IPS-11a (cell line): ENCODE measurements around the gene CPSF4.
"Not testable (repeated sequence)": the region's sequence is repeated elsewhere in the genome, so short reads cannot be mapped to it uniquely, and the experiment has no call there.

Experiments used
- H3K4me3 ChIP-seq: one replicate; pipeline ENCODE4 v1.5.1; 2013; ENCODE audit warnings: low read depth, low read length, control low read depth

The CPSF4 gene

DNA sequence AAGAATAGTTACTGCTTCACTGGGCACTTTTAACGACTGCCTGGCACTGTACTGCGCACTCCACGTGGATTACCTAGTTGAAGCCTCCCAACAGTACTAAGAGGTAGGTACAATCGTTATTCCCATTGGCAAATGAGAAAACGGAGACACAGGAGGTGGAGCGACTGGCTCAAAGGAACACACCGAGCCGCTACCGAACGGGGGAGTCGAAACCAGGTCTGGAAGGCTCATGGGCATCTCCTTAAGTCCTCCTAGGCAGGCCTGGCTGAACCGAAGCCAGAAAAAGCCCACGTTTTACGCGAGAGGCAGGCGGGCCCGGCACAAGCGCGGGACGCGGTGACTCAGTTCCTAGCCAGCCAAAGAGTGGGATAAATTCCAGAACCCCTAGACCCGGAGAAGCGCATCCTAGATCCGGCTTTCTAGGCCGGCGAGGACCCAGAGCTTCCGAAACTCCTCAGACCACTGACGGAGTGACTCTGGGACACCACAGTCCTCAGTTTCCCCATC lies 30.8 kb upstream of the CPSF4 start:
- H3K4me3 ChIP-seq, result peak overlapping the region; percentile 85

DNA sequence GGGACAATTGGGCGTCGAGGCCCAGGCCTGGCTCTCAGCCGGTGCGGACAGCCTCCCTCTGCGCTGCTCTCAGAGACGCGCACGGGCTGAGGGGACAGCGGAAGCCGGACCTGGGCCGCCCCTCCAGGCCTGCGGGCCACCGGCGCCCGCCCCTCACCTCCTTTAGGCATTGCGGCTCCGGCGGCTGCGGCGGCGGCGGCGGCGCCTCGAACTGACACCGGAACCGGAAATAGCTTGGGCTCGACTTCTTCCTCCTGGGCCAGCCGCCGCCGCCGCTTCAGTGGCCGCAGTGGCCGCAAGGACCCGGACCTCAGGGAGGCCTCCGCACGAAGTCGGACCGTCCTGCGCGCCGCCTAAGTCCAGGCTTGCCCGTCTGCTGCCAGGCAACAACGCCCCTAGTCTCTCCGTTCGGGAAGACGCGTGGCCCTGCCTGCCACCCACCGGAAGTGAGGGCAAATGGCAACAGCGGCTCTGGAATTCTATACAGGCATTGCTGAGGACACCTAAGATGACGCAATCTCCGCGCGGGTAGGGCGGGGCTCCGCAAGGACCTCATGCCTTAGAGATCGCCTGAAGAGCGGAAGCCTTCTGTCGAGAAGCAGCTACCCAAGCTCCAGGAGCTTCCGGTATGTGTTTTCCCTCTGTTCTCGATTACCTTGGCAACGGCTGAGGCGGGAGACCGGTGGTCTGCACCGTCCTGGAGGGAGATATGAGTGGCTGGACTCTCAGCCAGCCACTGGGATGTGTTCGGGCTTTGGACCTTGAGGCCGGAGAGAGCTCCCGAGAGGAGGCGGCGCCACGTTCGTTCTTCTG lies 30.2 kb upstream of the CPSF4 start, which contains the start of the genes BUD31 and PDAP1:
BUD31 (plus strand) TSS at position 591 of the 813 bp plus-strand sequence. CDS start 2,124 bp downstream, outside the sequence.
PDAP1 (minus strand) TSS at position 219 of the 813 bp plus-strand sequence; CDS start at position 170, 49 bp downstream.
- peak within 1 kb of the TSS; percentile 85 for H3K4me3 ChIP-seq

GRCh38 chr7:99409192-99409572 lies 29.6 kb upstream of the CPSF4 start:
- peak overlapping the region; percentile 85 for H3K4me3 ChIP-seq

DNA sequence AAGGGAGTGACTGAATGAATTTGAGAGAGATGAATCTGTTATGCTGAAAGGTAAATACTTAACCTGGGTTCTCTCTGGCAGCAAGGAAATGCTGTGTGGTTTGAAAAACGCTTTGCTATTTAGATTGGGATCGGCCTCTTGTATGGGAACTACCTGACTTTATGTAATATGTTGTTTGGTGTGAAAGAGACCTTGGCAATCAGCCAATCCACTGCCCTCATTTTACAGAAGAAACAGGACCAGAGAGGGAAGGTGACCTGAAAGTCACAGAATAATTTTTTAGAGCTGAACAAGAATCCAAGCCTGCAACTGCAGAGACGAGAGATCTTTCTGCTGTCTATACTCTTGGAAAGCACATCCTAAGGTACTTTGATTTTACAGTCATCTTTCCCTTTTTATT lies 28.9 kb upstream of the CPSF4 start:
- H3K4me3 ChIP-seq, result peak overlapping the region; percentile 85

DNA sequence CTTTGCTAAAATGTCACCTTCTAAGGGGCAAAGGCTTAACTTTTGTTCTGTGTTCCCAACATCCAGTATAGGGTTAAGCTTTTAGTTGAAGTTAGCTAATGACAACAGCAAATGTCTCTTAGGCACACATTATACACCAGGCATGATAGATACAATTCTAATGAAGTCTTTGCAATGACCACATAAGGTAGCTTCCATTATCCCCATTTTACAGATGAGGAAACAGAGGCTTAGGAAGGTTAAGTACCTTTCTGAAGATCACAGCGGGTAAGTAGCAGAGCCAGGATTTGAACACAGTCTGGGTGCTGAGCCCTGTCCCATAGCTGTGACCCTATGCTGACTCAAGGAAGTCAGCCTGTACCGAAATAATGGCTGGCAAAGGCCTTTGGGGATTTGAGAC lies 28.1 kb upstream of the CPSF4 start:
- H3K4me3 ChIP-seq, result no peak overlapping the region

DNA sequence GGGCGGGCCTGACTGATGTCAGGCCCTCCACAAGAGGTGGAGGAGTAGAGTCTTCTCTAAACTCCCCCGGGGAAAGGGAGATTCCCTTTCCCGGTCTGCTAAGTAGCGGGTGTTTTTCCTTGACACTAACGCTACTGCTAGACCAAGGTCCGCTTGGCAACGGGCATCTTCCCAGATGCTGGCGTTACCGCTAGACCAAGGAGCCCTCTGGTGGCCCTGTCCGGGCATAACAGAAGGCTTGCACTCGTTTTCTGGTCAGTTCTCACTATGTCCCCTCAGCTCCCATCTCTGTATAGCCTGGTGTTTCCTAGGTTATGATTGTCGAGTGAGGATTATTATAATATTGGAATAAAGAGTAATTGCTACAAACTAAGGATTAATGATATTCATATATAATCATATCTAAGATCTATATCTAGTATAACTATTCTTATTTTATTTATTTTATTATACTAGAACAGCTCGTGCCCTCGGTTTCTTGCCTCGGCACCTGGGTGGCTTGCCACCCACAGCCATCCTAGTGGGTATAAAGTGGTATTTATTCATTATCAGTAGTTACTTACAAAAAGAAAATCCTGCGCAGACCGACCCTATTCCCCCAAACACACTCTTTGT lies 23.1 kb upstream of the CPSF4 start:
- not testable (repeated sequence) for H3K4me3 ChIP-seq

- H3K4me3 ChIP-seq, result no peak overlapping the region
These were observed 20.5 kb upstream of the CPSF4 start for GRCh38 chr7:99418260-99418659.

DNA sequence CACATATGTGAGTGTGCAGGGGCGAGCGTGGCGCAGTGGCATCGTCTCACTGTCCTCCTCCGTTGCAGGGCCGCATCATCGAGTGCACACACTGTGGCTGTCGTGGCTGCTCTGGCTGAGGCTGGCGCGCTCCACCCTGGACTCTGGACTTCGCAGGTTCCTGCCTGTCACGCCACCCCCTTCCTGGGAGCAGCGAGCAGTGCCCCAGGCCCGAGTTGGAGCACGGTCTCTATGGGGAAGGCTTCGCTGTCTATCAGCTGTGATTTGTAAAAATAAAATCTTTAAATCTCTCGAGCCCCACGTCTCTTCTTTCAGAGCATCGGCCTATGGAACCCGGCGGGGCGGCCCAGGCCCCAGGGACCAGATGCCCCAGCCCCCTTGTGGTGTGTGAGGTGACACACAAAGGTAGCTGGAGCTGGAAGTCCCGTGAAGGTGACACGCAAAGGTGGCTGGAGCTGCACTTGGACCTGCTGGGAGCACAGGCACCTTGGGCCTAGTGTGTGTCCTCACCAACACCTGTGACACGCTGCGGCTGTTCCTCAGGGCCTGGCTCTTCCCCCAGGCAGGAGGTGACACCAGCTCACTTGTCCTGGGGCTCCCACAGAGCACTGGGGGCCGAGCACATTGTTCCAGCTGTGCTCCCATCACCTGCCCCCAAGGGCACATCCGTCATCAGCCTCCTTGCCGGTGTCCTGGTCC lies 19.3 kb upstream of the CPSF4 start:
- H3K4me3 ChIP-seq, result no peak overlapping the region

- no peak overlapping the region for H3K4me3 ChIP-seq
These were observed 18.5 kb upstream of the CPSF4 start for GRCh38 chr7:99420213-99420612.

DNA sequence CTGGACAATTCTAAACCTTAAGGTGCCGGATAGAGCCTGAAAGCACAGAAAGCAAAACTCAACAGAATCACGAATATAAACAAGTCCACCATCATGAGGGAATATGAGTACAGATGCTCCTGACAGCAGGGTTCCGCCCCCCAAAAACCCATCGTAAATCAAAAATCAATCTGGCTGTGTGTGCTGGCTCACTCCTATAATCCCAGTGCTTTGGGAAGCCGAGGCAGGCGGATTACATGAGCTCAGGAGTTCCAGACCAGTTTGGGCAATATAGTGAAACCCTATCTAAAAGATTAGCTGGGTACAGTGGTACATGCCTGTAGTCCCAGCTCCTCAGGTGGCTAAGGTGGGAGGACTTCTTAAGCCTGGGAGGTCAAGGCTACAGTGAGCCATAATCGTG lies 17.8 kb upstream of the CPSF4 start:
- no peak overlapping the region for H3K4me3 ChIP-seq

GRCh38 chr7:99422186-99422585 lies 16.6 kb upstream of the CPSF4 start:
- no peak overlapping the region for H3K4me3 ChIP-seq

GRCh38 chr7:99422625-99423024 lies 16.1 kb upstream of the CPSF4 start:
- no peak overlapping the region for H3K4me3 ChIP-seq

GRCh38 chr7:99424932-99425730 lies 13.6 kb upstream of the CPSF4 start:
- no peak overlapping the region for H3K4me3 ChIP-seq

- no peak overlapping the region for H3K4me3 ChIP-seq
These were observed 9.7 kb upstream of the CPSF4 start for GRCh38 chr7:99428972-99429566.

- H3K4me3 ChIP-seq, result no peak overlapping the region
These were observed 9.0 kb upstream of the CPSF4 start for GRCh38 chr7:99429756-99430155.

DNA sequence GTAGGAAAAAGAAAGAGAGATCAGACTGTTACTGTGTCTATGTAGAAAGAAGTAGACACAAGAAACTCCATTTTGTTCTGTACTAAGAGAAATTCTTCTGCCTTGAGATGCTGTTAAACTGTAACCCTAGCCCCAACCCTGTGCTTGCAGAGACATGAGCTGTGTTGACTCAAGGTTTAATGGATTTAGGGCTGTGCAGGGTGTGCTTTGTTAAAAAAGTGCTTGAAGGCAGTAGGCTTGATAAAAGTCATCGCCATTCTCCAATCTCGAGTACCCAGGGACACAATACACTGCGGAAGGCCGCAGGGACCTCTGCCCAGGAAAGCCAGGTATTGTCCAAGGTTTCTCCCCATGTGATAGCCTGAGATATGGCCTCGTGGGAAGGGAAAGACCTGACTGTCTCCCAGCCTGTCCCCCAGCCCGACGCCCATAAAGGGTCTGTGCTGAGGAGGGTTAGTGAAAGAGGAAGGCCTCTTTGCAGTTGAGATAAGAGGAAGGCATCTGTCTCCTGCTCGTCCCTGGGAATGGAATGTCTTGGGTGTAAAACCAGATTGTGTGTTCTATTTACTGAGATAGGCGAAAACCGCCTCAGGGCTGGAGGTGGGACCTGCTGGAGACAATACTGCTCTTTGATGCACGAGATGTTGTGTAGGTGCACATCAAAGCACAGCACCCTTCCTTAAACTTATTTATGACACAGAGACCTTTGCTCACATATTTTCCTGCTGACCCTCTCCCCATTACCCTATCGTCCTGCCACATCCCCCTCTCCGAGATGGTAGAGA lies 6.8 kb upstream of the CPSF4 start:
- not testable (repeated sequence) for H3K4me3 ChIP-seq

DNA sequence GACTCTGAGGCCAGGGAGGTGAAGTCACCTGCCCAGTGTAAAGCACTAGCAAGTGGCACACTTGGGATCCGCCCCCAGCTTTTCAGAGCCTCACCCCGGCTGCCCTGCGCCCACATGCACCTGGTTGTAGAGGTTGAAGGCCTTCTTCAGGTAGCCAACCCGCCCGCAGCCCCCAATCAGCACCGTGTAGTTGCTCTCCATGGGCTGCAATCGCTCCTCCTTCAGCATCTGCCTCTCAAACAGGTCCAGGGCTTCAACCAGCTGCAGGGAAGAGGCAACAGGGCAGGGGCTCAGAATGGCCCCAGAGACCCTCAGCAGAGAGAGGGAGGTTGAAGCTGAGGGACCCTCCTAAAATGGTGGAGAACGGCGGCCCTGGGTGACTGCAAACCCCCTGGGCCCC lies 5.6 kb upstream of the CPSF4 start:
- no peak overlapping the region for H3K4me3 ChIP-seq

DNA sequence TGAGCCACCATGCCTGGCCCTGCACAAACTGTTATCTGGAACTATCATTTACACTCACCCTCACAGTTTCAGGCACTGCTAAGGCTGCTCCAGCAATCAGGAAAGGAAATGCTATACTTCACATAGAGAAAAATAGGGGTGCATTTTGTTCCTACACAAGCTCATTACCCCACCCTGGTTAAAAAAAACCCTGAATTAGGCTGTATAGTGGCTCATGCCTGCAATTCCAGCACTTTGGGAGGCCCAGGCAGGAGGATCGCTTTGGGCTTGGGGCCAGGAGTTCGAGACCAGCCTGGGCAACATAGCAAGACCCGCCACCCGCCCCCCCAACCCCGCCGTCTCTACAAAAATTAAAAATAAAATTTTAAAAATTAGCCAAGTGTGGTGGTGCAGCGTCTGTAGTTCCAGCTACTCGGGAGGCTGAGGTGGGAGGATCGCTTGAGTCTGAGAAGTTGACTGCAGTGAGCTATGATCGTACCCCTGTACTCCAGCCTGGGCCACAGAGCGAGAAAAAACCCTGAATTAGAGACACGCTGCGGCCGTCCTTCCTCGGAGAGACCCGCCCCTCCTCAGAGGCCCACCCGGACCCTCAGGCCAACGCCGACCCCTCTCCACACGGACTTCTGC lies 684 bp upstream of the CPSF4 start:
- H3K4me3 ChIP-seq, result peak overlapping the region; percentile 85

DNA sequence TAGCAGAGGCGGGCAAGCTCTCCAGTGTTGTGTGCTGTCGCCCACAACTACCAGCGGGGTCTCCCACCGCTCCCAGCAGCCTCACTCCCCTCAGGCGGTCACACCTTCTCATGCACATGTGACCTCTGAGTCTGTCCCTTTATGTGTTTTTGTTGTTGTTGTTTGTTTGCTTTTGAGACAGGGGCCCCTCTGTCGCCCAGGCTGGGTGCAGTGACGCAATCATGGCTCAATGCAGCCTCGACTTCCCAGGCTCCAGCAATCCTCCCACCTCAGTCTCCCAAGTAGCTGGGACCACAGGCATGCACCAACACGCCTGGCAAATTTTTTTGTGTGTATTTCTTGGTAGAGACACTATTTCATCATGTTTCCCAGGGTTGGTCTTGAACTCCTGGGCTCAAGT lies 1.5 kb downstream of the CPSF4 start:
- H3K4me3 ChIP-seq, result no peak overlapping the region
